Measurements from ENCODE around the gene NR2C2.

DNA sequence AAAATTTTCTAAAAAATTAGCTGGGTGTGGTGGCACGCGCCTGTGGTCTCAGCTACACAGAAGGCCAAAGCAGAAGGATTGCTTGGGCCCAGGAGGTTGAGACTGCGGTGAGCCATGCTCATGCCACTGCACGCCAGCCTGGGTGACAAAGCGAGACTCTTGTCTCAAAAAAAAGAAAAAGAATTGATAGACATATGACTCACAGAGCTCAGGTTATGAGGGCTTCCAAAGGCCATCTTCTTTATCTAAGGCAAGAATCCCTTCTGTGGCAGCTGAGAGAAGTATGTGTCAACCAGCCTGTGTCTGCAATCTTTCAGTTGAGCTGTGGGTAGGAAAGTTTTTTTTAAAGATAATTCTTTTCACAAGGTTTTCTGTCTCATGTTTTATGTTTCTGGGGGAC lies 63.8 kb downstream of the NR2C2 start:
- no peak for TF ChIP-seq CTCF (IDR thresholded peaks at IDR 0.05)
- no peak for TF ChIP-seq ETV6 (CRISPR knock-in tag; IDR thresholded peaks at IDR 0.05)
- TF ChIP-seq PRDM15 (CRISPR knock-in tag; IDR thresholded peaks at IDR 0.05): no peak
- TF ChIP-seq ZNF219 (CRISPR knock-in tag; IDR thresholded peaks at IDR 0.05; ENCODE audit: borderline replicate concordance): no peak
- no peak for TF ChIP-seq CREB1 (CRISPR knock-in tag; IDR thresholded peaks at IDR 0.05)
- TF ChIP-seq, protein P1, sequence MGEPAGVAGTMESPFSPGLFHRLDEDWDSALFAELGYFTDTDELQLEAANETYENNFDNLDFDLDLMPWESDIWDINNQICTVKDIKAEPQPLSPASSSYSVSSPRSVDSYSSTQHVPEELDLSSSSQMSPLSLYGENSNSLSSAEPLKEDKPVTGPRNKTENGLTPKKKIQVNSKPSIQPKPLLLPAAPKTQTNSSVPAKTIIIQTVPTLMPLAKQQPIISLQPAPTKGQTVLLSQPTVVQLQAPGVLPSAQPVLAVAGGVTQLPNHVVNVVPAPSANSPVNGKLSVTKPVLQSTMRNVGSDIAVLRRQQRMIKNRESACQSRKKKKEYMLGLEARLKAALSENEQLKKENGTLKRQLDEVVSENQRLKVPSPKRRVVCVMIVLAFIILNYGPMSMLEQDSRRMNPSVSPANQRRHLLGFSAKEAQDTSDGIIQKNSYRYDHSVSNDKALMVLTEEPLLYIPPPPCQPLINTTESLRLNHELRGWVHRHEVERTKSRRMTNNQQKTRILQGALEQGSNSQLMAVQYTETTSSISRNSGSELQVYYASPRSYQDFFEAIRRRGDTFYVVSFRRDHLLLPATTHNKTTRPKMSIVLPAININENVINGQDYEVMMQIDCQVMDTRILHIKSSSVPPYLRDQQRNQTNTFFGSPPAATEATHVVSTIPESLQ (CRISPR knock-in tag; IDR thresholded peaks at IDR 0.05): no peak
- no peak for TF ChIP-seq MAX (CRISPR knock-in tag; IDR thresholded peaks at IDR 0.05)
- no peak for TF ChIP-seq FOXJ3 (CRISPR knock-in tag; IDR thresholded peaks at IDR 0.05; ENCODE audit: borderline replicate concordance)
- TF ChIP-seq SMAD3 (CRISPR knock-in tag; IDR thresholded peaks at IDR 0.05; ENCODE audit: borderline replicate concordance): no peak
- TF ChIP-seq OVOL2 (CRISPR knock-in tag; IDR thresholded peaks at IDR 0.05; ENCODE audit: borderline replicate concordance): no peak
- TF ChIP-seq NFE2L1 (CRISPR knock-in tag; IDR thresholded peaks at IDR 0.05): no peak
